H1 (cell line): ENCODE data around the gene RAPGEF5. TPM values are rescaled to one million over a fixed set of nuclear protein-coding genes. Genes with fewer than 3 reads are reported as not detected.

ENCODE experiments used
- ATF3 ChIP-seq: IDR thresholded peaks from 2 replicates; pipeline ENCODE4 v1.6.1; 2011; ENCODE audit warnings: low read depth, mild to moderate bottlenecking, low read length; ENCODE audit not compliant: insufficient read depth
- CHD7 ChIP-seq: fragments of 300-600 bp; sonication (generic); IDR thresholded peaks from 2 replicates; pipeline ENCODE4 v1.7.1; 2012; ENCODE audit warnings: low read length, moderate library complexity, mild to moderate bottlenecking, inconsistent platforms; ENCODE audit not compliant: insufficient replicate concordance
- HDAC6 ChIP-seq: IDR thresholded peaks from one replicate; pipeline ENCODE4 v1.7.1; 2012; ENCODE audit warnings: low read depth, mild to moderate bottlenecking, inconsistent platforms, low read length, moderate library complexity
- JUND ChIP-seq: IDR thresholded peaks from 2 replicates; pipeline ENCODE4 v1.6.1; 2011; ENCODE audit warnings: mild to moderate bottlenecking, improper control_type of control experiment, low read length
- KDM5A ChIP-seq: fragments of 200-600 bp; IDR thresholded peaks from 2 replicates; pipeline ENCODE4 v1.7.1; 2012; ENCODE audit warnings: mild to moderate bottlenecking, low read length, inconsistent platforms, mixed read lengths
- MAFK ChIP-seq: IDR thresholded peaks from 2 replicates; pipeline ENCODE4 v1.6.1; 2012; ENCODE audit warnings: low read depth, mild to moderate bottlenecking, improper control_type of control experiment, low read length
- MAX ChIP-seq: IDR thresholded peaks from 2 replicates; pipeline ENCODE4 v1.6.1; 2012; ENCODE audit warnings: inconsistent platforms
- POLR2AphosphoS5 ChIP-seq: IDR thresholded peaks from 2 replicates; pipeline ENCODE4 v1.6.1; 2011; ENCODE audit warnings: low read depth, low read length
- RXRA ChIP-seq: IDR thresholded peaks from 2 replicates; pipeline ENCODE4 v1.6.1; 2011; ENCODE audit warnings: low read depth, mild to moderate bottlenecking, low read length, moderate library complexity; ENCODE audit not compliant: insufficient read depth
- SP2 ChIP-seq: IDR thresholded peaks from 2 replicates; pipeline ENCODE4 v1.6.1; 2012; ENCODE audit warnings: mild to moderate bottlenecking, low read length, inconsistent platforms
- SP4 ChIP-seq: IDR thresholded peaks from 2 replicates; pipeline ENCODE4 v1.6.1; 2012; ENCODE audit warnings: low read length, inconsistent platforms
- SUZ12 ChIP-seq: fragments of 200-600 bp; sonication (generic); IDR thresholded peaks from 2 replicates; pipeline ENCODE4 v1.6.1; 2012; ENCODE audit warnings: mild to moderate bottlenecking, inconsistent platforms, low read length, moderate library complexity, mixed read lengths
- polyA plus RNA-seq, 7 experiments: library from polyadenylated mRNA; depleted of rRNA in 3 of 7; stranded (reverse) in 5 of 7; unstranded in 2 of 7; fragments of >200 nt in 5 of 7; fragments of 200-250 nt in 2 of 7; gene quantifications; 1 replicate in 5 of 7; 2 replicates in 1 of 7; 4 replicates in 1 of 7; pipeline versions ENCODE4 v1.2.1 to v1.2.3, GENCODE V29; 2011 to 2013; ENCODE audit warnings: missing spikeins in 2 of 7, mixed read lengths in 2 of 7
- total RNA-seq: library from RNA; stranded (reverse); fragmentation: NEBNext Ultra II Directional; extraction: Animal tissue kit (Norgen Biotek cat#: 25700); gene quantifications from 2 replicates; pipeline ENCODE4 v1.2.1, GENCODE V29; 2021

The RAPGEF5 gene
- total and polyA plus RNA-seq, 2 of the 8 experiments (the other 6 are each of a cell fraction or from before 2014, with no cell fraction given) = 4.4 to 22.9 TPM

- TF ChIP-seq CHD7 = no peak
- TF ChIP-seq SUZ12 = no peak
- no peak for TF ChIP-seq KDM5A
- TF ChIP-seq SP4 = no peak
- no peak for TF ChIP-seq POLR2AphosphoS5
- no peak for TF ChIP-seq JUND
- no peak for TF ChIP-seq MAFK
- no peak for TF ChIP-seq RXRA
- no peak for TF ChIP-seq SP2
- no peak for TF ChIP-seq MAX
- TF ChIP-seq HDAC6 = no peak
- no peak for TF ChIP-seq ATF3
These were observed 241.3 kb downstream of the RAPGEF5 start (continued) for GRCh38 chr7:22115689-22116088.
